ENCODE data around the gene RNF208. TPM values are rescaled to one million over a fixed set of nuclear protein-coding genes. Genes with fewer than 3 reads are reported as not detected.

RNF208 gene
- total RNA-seq, 4 donors from 2014 or later: 3.7 to 10.2 (median 5.5) TPM

GRCh38 chr9:137200311-137201204 is 21.5 kb downstream of the RNF208 start, which contains the start of gene TPRN:
TSS of gene TPRN (minus strand) at chr9:137200741. CDS start at chr9:137200711, 30 bp downstream.
- intact Hi-C loops (cut with DNase I; ENCODE audit: low total_unique reads): no loop called here

DNA sequence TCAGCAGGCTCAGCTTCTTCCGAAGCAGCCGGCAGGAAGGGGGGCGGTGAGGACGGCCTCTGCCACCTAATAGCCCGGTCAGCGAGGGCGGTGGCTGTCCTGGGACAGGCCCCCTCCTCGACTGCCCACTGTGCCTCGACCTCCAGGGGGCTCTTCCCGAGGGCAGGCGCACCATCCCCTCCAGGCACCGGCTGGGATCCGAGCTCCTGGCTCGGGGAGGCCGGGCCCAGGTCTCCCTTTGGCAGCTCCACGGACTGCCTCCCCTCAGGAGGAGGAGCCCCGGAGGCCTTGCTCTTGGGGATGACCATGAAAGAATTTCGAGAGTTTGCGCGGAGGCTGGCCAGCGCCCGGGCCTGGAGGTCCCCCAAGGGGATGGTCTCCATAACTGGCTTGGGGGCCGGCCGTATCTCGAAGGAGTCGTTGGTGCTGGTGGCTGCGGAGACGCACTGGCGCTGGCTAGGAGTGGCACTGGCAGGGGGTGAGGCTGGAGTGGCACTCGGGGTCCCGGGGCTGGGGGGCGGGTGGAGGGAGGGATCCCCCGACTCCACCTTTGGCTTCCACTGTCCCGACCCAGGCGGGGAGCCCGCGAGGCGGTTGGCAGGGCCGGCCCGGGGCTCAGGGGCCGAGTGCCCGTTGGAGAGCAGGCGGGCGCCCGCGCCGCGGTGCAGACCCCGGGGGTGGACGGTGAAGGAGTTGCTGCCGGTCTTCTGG is 22.5 kb downstream of the RNF208 start:
- no peak overlapping the region for H3K4me3 ChIP-seq (ENCODE audit: low read depth, poor library complexity, severe bottlenecking)
- intact Hi-C loops (cut with DNase I; ENCODE audit: low total_unique reads): no loop called here
- 22 to 35% methylated on average over 10 to 26 of the region's 51 CpGs for WGBS, 2 donors
- DNase-seq (ENCODE audit: low spot score in 2 of 2): no peak
- TF ChIP-seq POLR2A (IDR thresholded peaks at IDR 0.05): no peak
- TF ChIP-seq CTCF (IDR thresholded peaks at IDR 0.05): no peak

More at GRCh38 chr9:137200311-137201204, 21.5 kb downstream of the RNF208 start, which contains the start of gene TPRN:
- 0 to 1% methylated on average over 17 to 29 of the region's 118 CpGs for WGBS, 2 donors
- H3K4me3 ChIP-seq (ENCODE audit: low read depth, poor library complexity, severe bottlenecking): peak within 1 kb of the TSS; percentile 42
- TF ChIP-seq CTCF (IDR thresholded peaks at IDR 0.05) (no peak), POLR2A (IDR thresholded peaks at IDR 0.05) (no peak)
- DNase-seq (ENCODE audit: low spot score in 2 of 2): peak; percentile 99 to 100

GRCh38 chr9:137198902-137199283 is 23.1 kb downstream of the RNF208 start:
- intact Hi-C loops (cut with DNase I; ENCODE audit: low total_unique reads): no loop called here
- no peak overlapping the region for H3K4me3 ChIP-seq (ENCODE audit: low read depth, poor library complexity, severe bottlenecking)
- DNase-seq (ENCODE audit: low spot score in 2 of 2): no peak

GRCh38 chr9:137198051-137198901 is 23.8 kb downstream of the RNF208 start:
- intact Hi-C loops (cut with DNase I; ENCODE audit: low total_unique reads): no loop called here
- no peak for DNase-seq (ENCODE audit: low spot score in 2 of 2)
- H3K4me3 ChIP-seq (ENCODE audit: low read depth, poor library complexity, severe bottlenecking): no peak overlapping the region
- 62 to 63% methylated on average over 15 to 16 of the region's 19 CpGs for WGBS, 2 donors
- TF ChIP-seq CTCF (IDR thresholded peaks at IDR 0.05) (no peak), POLR2A (IDR thresholded peaks at IDR 0.05) (no peak)

More at GRCh38 chr9:137198902-137199283, 23.1 kb downstream of the RNF208 start:
- WGBS, 2 donors: 82 to 83% methylated on average over 8 of the region's 11 CpGs
- TF ChIP-seq POLR2A (IDR thresholded peaks at IDR 0.05) (no peak), CTCF (IDR thresholded peaks at IDR 0.05) (no peak)

DNA sequence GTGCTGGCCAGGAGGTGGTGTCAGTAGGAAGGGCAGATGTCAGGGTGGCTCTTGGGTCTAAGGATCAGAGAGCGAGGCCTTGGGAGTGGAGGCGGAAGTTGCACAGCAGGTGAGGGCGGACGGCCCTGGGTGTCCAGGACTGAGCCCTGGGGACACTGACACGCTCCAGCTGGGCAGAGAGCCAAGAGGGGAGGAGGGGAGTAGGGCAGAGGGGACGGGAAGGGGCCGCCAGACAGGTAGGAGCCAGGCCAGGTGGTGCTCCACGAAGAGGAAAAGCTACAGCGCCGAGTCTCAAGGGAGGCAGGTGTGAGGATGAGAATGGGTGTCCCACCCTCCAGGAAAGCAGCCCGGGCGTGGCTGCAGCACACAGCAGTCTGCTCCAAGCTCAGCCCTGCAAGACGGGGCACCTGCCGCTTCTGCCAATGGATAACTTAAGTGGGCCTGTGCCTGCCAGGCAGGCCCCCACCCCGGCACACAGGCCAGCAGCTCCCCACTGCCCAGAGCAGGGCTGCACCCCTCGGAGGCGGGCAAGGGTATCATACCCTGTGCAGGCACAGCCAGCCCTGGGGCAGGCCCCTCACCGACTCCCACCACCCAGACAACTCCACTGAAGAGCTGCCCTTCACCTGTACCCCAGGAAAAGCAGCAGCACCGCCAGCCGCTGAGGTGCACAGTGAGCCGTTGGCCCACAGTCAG is 26.4 kb downstream of the RNF208 start:
- H3K4me3 ChIP-seq (ENCODE audit: low read depth, poor library complexity, severe bottlenecking): no peak overlapping the region
- intact Hi-C loops (cut with DNase I; ENCODE audit: low total_unique reads): no loop called here
- DNase-seq (ENCODE audit: low spot score in 2 of 2): no peak
- WGBS, 2 donors: 49 to 55% methylated on average over 14 to 21 of the region's 21 CpGs
- TF ChIP-seq CTCF (IDR thresholded peaks at IDR 0.05) (no peak), POLR2A (IDR thresholded peaks at IDR 0.05) (no peak)
